HepG2 (cell line): ENCODE results near the gene ZNF276. TPM values are rescaled to one million over a fixed set of nuclear protein-coding genes. Genes with fewer than 3 reads are reported as not detected.
A peak's percentile ranks its signal among the peaks of the same experiment; 100 is the strongest.

Experiments used
- ADNP ChIP-seq: sonication (generic); formaldehyde crosslinking; IDR thresholded peaks from 2 replicates; pipeline ENCODE4 v1.4.0; 2020; ENCODE audit warnings: missing genetic modification reagents
- ATF7 ChIP-seq, 2 experiments: fragments of 450-650 bp in 1 of 2; sonication (generic) in 1 of 2; formaldehyde crosslinking in 1 of 2; IDR thresholded peaks; 2 replicates each; pipeline versions ENCODE4 v1.4.0 to v1.6.1; 2016 to 2020; ENCODE audit warnings: antibody characterized with exemption in 1 of 2, mild to moderate bottlenecking in 1 of 2, missing genetic modification reagents in 1 of 2
- BORCS8-MEF2B ChIP-seq: sonication (generic); formaldehyde crosslinking; IDR thresholded peaks from 2 replicates; pipeline ENCODE4 v1.8.0; 2022; ENCODE audit warnings: mild to moderate bottlenecking, missing genetic modification reagents
- HNRNPH1 ChIP-seq: fragments of 200-400 bp; formaldehyde crosslinking; optimal IDR thresholded peaks from 2 replicates; pipeline ENCODE3; 2017; ENCODE audit warnings: mild to moderate bottlenecking, low read depth, low read length
- ISL2 ChIP-seq: sonication (generic); formaldehyde crosslinking; IDR thresholded peaks from 2 replicates; pipeline ENCODE4 v1.5.0; 2020; ENCODE audit warnings: missing genetic modification reagents
- LCORL ChIP-seq, 2 experiments: fragments of 450-650 bp in 1 of 2; sonication (generic) in 1 of 2; formaldehyde crosslinking in 1 of 2; IDR thresholded peaks; 2 replicates each; pipeline versions ENCODE4 v1.5.0 to v1.6.1; 2017 to 2020; ENCODE audit warnings: antibody characterized with exemption in 1 of 2, missing genetic modification reagents in 1 of 2
- NBN ChIP-seq: fragments of 450-650 bp; conservative IDR thresholded peaks from 2 replicates; pipeline ENCODE4 v1.6.1; 2017
- ONECUT2 ChIP-seq: sonication (generic); formaldehyde crosslinking; IDR thresholded peaks from 2 replicates; pipeline ENCODE4 v1.4.0; 2020; ENCODE audit warnings: missing genetic modification reagents
- PHF21A ChIP-seq: sonication (generic); formaldehyde crosslinking; IDR thresholded peaks from 2 replicates; pipeline ENCODE4 v1.5.0; 2020; ENCODE audit warnings: mild to moderate bottlenecking, missing genetic modification reagents
- POLR2G ChIP-seq: fragments of 200-400 bp; formaldehyde crosslinking; IDR thresholded peaks from 2 replicates; pipeline ENCODE4 v1.6.1; 2018; ENCODE audit warnings: mild to moderate bottlenecking, low read depth, low read length, moderate library complexity
- RFXANK ChIP-seq: IDR thresholded peaks from 2 replicates; pipeline ENCODE4 v1.6.1; 2016
- SMARCC2 ChIP-seq: fragments of 450-650 bp; IDR thresholded peaks from 2 replicates; pipeline ENCODE4 v1.6.1; 2017; ENCODE audit warnings: antibody characterized with exemption, mild to moderate bottlenecking
- STAT5B ChIP-seq: sonication (generic); formaldehyde crosslinking; IDR thresholded peaks from 2 replicates; pipeline ENCODE4 v1.4.0; 2020; ENCODE audit warnings: missing genetic modification reagents
- TAF1 ChIP-seq: sonication (generic); formaldehyde crosslinking; IDR thresholded peaks from 2 replicates; pipeline ENCODE4 v1.4.0; 2020; ENCODE audit warnings: missing genetic modification reagents
- YY1 ChIP-seq: IDR thresholded peaks from 2 replicates; pipeline ENCODE4 v1.6.1; 2011; ENCODE audit warnings: low read length, low read depth, moderate library complexity, mild to moderate bottlenecking; ENCODE audit not compliant: insufficient read depth, insufficient replicate concordance
- ZNF24 ChIP-seq: fragments of 450-650 bp; IDR thresholded peaks from 2 replicates; pipeline ENCODE4 v1.6.1; 2017; ENCODE audit warnings: antibody characterized with exemption, mild to moderate bottlenecking
- ZNF263 ChIP-seq: sonication (generic); formaldehyde crosslinking; IDR thresholded peaks from 2 replicates; pipeline ENCODE4 v1.4.0; 2020; ENCODE audit warnings: missing genetic modification reagents
- ZNF383 ChIP-seq: sonication (generic); formaldehyde crosslinking; IDR thresholded peaks from 2 replicates; pipeline ENCODE4 v1.4.0; 2020; ENCODE audit warnings: missing genetic modification reagents, mild to moderate bottlenecking, borderline replicate concordance
- ZNF510 ChIP-seq: sonication (generic); formaldehyde crosslinking; IDR thresholded peaks from 2 replicates; pipeline ENCODE4 v1.4.0; 2020; ENCODE audit warnings: low read depth, mild to moderate bottlenecking, missing genetic modification reagents
- ZNF556 ChIP-seq: sonication (generic); formaldehyde crosslinking; IDR thresholded peaks from 2 replicates; pipeline ENCODE4 v1.4.0; 2020; ENCODE audit warnings: mild to moderate bottlenecking, missing genetic modification reagents, borderline replicate concordance
- ZNF572 ChIP-seq: sonication (generic); formaldehyde crosslinking; IDR thresholded peaks from 2 replicates; pipeline ENCODE4 v1.5.1; 2020; ENCODE audit warnings: mild to moderate bottlenecking, missing genetic modification reagents
- ZNF660 ChIP-seq: sonication (generic); formaldehyde crosslinking; IDR thresholded peaks from 2 replicates; pipeline ENCODE4 v1.5.1; 2020; ENCODE audit warnings: mild to moderate bottlenecking, low read depth, missing genetic modification reagents, borderline replicate concordance
- ZSCAN21 ChIP-seq: sonication (generic); formaldehyde crosslinking; IDR thresholded peaks from 2 replicates; pipeline ENCODE4 v1.8.0; 2022; ENCODE audit warnings: mild to moderate bottlenecking, missing genetic modification reagents, moderate library complexity, borderline replicate concordance
- polyA plus RNA-seq, 8 experiments: library from polyadenylated mRNA; depleted of rRNA in 3 of 8; stranded (reverse) in 7 of 8; unstranded in 1 of 8; fragments of >200 nt; fragmentation: Illumina TruSeq in 4 of 8; extraction: Trizol in 4 of 8; gene quantifications; 2 replicates each; pipeline versions ENCODE4 v1.2.1 to v1.2.3, GENCODE V29; 2011 to 2016; ENCODE audit warnings: low read depth in 4 of 8, missing spikeins in 1 of 8, mixed read lengths in 1 of 8; ENCODE audit not compliant: insufficient read depth in 1 of 8
- total RNA-seq, 5 experiments: library from RNA; depleted of rRNA; stranded (reverse); fragments of >200 nt; fragmentation: Illumina TruSeq; extraction: Trizol; gene quantifications; 2 replicates each; pipeline ENCODE4 v1.2.3, GENCODE V29; 2016; ENCODE audit warnings: low read depth in 1 of 5
- TF ChIP-seq, protein P1 (sequence below): sonication (generic); formaldehyde crosslinking; IDR thresholded peaks from 2 replicates; pipeline ENCODE4 v1.9.0; 2022; ENCODE audit warnings: missing genetic modification reagents, mild to moderate bottlenecking, borderline replicate concordance
- TF ChIP-seq, protein P2 (sequence below): sonication (generic); formaldehyde crosslinking; IDR thresholded peaks from 2 replicates; pipeline ENCODE4 v1.4.0; 2020; ENCODE audit warnings: missing genetic modification reagents, borderline replicate concordance

The ZNF276 gene
- total and polyA plus RNA-seq, 2 of the 13 experiments (the other 11 are each of a cell fraction or from before 2014, with no cell fraction given), result 17.7 to 18.0 TPM

GRCh38 chr16:89695086-89695874 is 26.1 kb upstream of the ZNF276 start (continued):
- TF ChIP-seq PHF21A (CRISPR knock-in tag), result no peak
- no peak; the same call in 1 of the 2 replicates for TF ChIP-seq ZSCAN21 (CRISPR knock-in tag)
- TF ChIP-seq ATF7 (IDR thresholded peaks at IDR 0.05), result no peak
- 0 out of 2 replicates have a peak, but pooled peaks have one; percentile 56 for TF ChIP-seq ATF7 (CRISPR knock-in tag; IDR thresholded peaks at IDR 0.05)
- TF ChIP-seq HNRNPH1, result no peak
- peak; percentile 5; the same call in 1 of the 2 replicates for TF ChIP-seq ISL2
- no peak for TF ChIP-seq ZNF660 (CRISPR knock-in tag)
- TF ChIP-seq, protein P1, sequence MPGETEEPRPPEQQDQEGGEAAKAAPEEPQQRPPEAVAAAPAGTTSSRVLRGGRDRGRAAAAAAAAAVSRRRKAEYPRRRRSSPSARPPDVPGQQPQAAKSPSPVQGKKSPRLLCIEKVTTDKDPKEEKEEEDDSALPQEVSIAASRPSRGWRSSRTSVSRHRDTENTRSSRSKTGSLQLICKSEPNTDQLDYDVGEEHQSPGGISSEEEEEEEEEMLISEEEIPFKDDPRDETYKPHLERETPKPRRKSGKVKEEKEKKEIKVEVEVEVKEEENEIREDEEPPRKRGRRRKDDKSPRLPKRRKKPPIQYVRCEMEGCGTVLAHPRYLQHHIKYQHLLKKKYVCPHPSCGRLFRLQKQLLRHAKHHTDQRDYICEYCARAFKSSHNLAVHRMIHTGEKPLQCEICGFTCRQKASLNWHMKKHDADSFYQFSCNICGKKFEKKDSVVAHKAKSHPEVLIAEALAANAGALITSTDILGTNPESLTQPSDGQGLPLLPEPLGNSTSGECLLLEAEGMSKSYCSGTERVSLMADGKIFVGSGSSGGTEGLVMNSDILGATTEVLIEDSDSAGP (CRISPR knock-in tag), result peak; percentile 89
- TF ChIP-seq ZNF263 (CRISPR knock-in tag), result peak; percentile 81
- no peak for TF ChIP-seq ZNF24
- no peak for TF ChIP-seq ADNP (CRISPR knock-in tag)
- TF ChIP-seq ZNF383 (CRISPR knock-in tag), result no peak
- TF ChIP-seq SMARCC2, result no peak
- peak; percentile 91 for TF ChIP-seq BORCS8-MEF2B
- no peak for TF ChIP-seq TAF1 (CRISPR knock-in tag)
- no peak for TF ChIP-seq ONECUT2 (CRISPR knock-in tag)
- no peak for TF ChIP-seq STAT5B (CRISPR knock-in tag)
- TF ChIP-seq, protein P2, sequence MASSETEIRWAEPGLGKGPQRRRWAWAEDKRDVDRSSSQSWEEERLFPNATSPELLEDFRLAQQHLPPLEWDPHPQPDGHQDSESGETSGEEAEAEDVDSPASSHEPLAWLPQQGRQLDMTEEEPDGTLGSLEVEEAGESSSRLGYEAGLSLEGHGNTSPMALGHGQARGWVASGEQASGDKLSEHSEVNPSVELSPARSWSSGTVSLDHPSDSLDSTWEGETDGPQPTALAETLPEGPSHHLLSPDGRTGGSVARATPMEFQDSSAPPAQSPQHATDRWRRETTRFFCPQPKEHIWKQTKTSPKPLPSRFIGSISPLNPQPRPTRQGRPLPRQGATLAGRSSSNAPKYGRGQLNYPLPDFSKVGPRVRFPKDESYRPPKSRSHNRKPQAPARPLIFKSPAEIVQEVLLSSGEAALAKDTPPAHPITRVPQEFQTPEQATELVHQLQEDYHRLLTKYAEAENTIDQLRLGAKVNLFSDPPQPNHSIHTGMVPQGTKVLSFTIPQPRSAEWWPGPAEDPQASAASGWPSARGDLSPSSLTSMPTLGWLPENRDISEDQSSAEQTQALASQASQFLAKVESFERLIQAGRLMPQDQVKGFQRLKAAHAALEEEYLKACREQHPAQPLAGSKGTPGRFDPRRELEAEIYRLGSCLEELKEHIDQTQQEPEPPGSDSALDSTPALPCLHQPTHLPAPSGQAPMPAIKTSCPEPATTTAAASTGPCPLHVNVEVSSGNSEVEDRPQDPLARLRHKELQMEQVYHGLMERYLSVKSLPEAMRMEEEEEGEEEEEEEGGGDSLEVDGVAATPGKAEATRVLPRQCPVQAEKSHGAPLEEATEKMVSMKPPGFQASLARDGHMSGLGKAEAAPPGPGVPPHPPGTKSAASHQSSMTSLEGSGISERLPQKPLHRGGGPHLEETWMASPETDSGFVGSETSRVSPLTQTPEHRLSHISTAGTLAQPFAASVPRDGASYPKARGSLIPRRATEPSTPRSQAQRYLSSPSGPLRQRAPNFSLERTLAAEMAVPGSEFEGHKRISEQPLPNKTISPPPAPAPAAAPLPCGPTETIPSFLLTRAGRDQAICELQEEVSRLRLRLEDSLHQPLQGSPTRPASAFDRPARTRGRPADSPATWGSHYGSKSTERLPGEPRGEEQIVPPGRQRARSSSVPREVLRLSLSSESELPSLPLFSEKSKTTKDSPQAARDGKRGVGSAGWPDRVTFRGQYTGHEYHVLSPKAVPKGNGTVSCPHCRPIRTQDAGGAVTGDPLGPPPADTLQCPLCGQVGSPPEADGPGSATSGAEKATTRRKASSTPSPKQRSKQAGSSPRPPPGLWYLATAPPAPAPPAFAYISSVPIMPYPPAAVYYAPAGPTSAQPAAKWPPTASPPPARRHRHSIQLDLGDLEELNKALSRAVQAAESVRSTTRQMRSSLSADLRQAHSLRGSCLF, result no peak
- no peak for TF ChIP-seq LCORL (IDR thresholded peaks at IDR 0.05)
- TF ChIP-seq LCORL (CRISPR knock-in tag; IDR thresholded peaks at IDR 0.05), result peak; percentile 68; the same call in 1 of the 2 replicates
- no peak for TF ChIP-seq ZNF572
- no peak; the same call in 1 of the 2 replicates for TF ChIP-seq ZNF556 (CRISPR knock-in tag)
- peak; percentile 72 for TF ChIP-seq POLR2G
- no peak for TF ChIP-seq RFXANK (CRISPR knock-in tag)
- no peak; the same call in 1 of the 2 replicates for TF ChIP-seq ZNF510 (CRISPR knock-in tag)
- no peak for TF ChIP-seq NBN
- TF ChIP-seq YY1, result peak; percentile 20
